GM12801 (cell line): ENCODE measurements around the gene TET2.

ENCODE experiments used
- TF ChIP-seq, protein P1 (sequence below): IDR thresholded peaks from one replicate; pipeline ENCODE4 v1.5.1; 2011; ENCODE audit warnings: control low read depth; ENCODE audit not compliant: insufficient read length; ENCODE audit errors: extremely low read depth

TET2 gene

GRCh38 chr4:105146276-105147015 lies at the start of gene TET2:
Gene TET2 (plus strand): TSS chr4:105146876. CDS start chr4:105233943, 87,067 bp downstream.
- TF ChIP-seq, protein P1, sequence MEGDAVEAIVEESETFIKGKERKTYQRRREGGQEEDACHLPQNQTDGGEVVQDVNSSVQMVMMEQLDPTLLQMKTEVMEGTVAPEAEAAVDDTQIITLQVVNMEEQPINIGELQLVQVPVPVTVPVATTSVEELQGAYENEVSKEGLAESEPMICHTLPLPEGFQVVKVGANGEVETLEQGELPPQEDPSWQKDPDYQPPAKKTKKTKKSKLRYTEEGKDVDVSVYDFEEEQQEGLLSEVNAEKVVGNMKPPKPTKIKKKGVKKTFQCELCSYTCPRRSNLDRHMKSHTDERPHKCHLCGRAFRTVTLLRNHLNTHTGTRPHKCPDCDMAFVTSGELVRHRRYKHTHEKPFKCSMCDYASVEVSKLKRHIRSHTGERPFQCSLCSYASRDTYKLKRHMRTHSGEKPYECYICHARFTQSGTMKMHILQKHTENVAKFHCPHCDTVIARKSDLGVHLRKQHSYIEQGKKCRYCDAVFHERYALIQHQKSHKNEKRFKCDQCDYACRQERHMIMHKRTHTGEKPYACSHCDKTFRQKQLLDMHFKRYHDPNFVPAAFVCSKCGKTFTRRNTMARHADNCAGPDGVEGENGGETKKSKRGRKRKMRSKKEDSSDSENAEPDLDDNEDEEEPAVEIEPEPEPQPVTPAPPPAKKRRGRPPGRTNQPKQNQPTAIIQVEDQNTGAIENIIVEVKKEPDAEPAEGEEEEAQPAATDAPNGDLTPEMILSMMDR: no peak

- TF ChIP-seq, protein P1: no peak
Measured at GRCh38 chr4:105102016-105102415, 44.7 kb upstream of the TET2 start.

DNA sequence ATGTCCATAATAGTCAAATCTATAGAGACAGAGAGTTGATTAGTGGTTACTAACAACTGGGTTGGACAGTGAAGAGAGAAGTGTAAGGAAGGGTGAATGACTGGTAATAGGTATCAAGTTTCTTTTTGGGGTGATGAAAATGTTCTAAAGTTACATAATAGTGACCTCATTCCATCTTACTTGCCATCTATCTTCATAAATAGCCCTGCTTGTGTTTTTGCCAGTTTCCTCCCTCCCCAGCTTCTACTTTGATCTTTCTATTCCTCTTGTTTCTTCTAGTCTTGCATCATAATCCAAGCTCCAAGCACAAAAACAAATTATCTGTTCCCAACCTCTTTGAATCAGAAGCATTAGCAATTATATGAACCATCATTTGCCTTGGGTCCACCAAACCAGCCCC lies 40.2 kb upstream of the TET2 start:
- TF ChIP-seq, protein P1: no peak

GRCh38 chr4:105107095-105107856 lies 39.4 kb upstream of the TET2 start:
- TF ChIP-seq, protein P1: no peak

GRCh38 chr4:105108971-105109370 lies 37.7 kb upstream of the TET2 start:
- TF ChIP-seq, protein P1: no peak

- TF ChIP-seq, protein P1: no peak
Measured at GRCh38 chr4:105112274-105112673, 34.4 kb upstream of the TET2 start.

- TF ChIP-seq, protein P1: no peak
Measured at GRCh38 chr4:105113800-105114199, 32.9 kb upstream of the TET2 start.
